ENCODE data around the gene CAMK1D.

The CAMK1D gene

DNA sequence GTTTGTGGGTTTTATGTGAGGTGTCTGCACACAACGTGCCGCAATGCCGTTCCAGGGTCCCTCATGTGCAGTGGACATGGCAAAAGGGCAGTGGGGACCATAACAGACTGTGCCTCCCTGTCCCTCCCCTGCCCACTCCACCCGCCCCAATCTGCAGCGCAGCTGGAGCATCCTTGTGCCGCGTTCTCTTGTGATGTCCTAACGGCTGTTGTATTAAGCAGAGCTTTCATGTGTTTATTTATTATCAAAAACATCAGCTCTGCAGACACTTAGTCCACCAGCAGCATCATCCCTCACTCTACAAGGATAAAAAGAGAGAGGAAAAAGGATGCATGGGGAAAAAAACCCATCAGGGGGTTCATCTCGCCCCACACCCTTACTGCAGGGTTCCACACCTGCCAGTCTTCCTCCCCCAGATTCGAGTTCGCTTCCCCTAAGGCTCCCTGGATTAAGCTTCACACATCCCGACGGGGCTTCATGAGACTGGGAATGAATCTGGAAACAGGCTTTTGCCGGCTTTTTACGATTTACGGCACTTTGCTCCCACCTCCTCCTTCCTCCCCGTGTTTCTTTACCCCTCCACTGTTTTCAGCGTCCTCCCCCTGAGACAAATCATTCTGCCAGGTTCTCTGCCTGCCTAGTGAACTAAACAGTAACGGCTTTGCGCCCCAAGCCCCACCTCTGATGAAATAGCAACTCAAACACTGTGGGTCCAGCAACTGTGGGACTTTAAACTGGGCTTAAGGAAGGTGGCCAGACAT lies 301.4 kb downstream of the CAMK1D start:
- Mint-ChIP-seq H3K4me1 (peaks cover under 1% of the 10 kb centered on the region), H3K9me3 (no peaks in the 10 kb centered on the region), H3K36me3 (ENCODE audit: low read depth) (peaks cover 15% of the 10 kb centered on the region), H3K27ac (no peak overlapping the region), H3K27me3 (no peaks in the 10 kb centered on the region), H3K4me3 (no peak overlapping the region)
- no peak for ATAC-seq
- DNase-seq = no peak

DNA sequence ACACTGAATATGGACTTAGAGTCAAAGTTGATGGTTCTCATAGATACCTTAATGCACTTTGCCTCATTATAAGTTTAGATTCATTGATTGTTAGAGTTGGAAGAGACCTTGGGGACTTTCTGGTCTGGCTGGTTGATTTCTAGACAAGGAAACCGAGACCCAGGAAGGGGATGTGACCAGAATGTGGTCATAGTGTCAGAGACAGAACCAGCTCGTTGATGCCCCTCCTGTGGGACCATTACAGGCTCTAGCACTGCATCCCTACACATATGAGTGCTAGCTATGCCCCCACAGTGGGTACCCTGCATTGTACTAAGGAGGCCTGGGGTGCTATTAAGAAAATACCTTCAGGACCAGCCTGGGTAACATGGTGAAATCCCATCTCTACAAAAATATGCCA lies 306.6 kb downstream of the CAMK1D start:
- Mint-ChIP-seq H3K4me1 (peaks cover 18% of the 10 kb centered on the region), H3K36me3 (ENCODE audit: low read depth) (peaks cover 12% of the 10 kb centered on the region), H3K9me3 (no peaks in the 10 kb centered on the region), H3K27ac (no peak overlapping the region), H3K4me3 (no peak overlapping the region), H3K27me3 (no peaks in the 10 kb centered on the region)
- DNase-seq (no peak), ATAC-seq (peak; percentile 40)

DNA sequence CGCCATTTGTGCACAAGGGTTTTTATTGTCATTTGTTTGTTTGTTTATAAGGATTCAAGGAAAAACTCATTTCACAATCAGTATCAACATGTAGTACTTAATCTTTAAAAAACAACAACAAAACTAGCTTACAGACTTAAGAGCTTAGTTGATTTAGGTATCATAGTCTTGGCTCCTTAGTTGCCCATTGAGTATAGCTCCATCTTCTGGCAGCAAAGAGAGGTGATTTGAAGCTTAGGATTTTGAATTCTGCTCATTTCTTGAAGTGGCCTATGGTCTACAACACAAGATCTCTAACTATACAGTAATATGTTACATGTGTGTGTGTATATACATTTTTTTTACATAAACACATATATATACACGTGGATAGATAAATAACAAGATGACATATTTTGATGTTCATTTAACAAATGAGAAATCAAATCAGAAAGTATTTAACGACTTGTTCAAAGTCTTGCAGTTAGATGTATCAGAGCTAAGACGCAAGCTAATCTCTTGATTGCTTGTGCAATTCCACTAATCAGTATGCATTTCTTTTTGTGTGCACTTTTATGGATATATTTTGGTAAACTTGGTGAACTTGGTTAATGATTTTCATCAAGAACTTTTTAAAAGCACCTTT lies 307.3 kb downstream of the CAMK1D start:
- peaks cover 12% of the 10 kb centered on the region for H3K36me3 Mint-ChIP-seq (ENCODE audit: low read depth)
- H3K27ac Mint-ChIP-seq = no peak overlapping the region
- ATAC-seq (peak; percentile 59), DNase-seq (no peak)
- H3K4me3 Mint-ChIP-seq = no peak overlapping the region
- no peaks in the 10 kb centered on the region for H3K9me3 Mint-ChIP-seq
- H3K4me1 Mint-ChIP-seq = peaks cover 18% of the 10 kb centered on the region
- no peaks in the 10 kb centered on the region for H3K27me3 Mint-ChIP-seq

DNA sequence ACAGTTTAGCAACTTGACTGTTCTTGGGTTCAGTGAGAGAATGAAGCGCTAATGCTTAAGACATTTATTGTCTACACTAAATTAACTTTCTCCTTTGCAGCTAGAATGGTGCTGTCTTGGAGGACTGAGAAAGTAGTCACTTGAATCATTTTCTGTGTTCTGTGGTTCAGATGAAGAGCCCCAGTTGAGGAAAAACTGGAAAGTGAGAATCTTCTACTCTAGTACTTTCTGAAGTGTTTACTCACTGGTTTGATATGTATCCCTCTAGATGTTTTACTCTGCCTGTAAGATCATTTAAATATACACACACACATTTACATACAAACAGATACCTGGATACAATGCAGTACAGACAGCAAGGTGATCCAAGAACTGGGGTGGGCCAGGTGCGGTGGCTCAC lies 308.1 kb downstream of the CAMK1D start:
- Mint-ChIP-seq H3K27ac (peak overlapping the region; percentile 52), H3K4me3 (no peak overlapping the region), H3K9me3 (no peaks in the 10 kb centered on the region), H3K36me3 (ENCODE audit: low read depth) (peaks cover 12% of the 10 kb centered on the region), H3K4me1 (peaks cover 18% of the 10 kb centered on the region), H3K27me3 (no peaks in the 10 kb centered on the region)
- no peak for ATAC-seq
- no peak for DNase-seq

DNA sequence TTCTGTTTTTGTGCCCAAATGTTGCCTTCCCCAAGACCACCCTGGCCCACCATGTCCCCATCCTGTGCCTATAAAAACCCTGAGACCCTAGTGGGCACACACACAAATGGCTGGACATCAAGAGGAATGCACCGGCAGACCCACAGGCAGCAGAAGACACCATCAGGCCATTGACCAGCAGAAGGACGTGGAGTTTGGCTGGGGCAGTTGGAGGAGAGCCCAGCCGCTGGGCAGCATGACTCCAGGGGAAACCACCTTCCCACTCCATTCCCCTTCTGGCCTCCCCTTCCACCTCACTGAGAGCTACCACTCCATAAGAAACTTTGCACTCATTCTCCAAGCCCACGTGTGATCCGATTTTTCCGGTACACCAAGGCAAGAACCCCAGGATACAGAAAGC lies 309.2 kb downstream of the CAMK1D start:
- DNase-seq (no peak), ATAC-seq (no peak)
- Mint-ChIP-seq H3K4me3 (no peak overlapping the region), H3K36me3 (ENCODE audit: low read depth) (peaks cover 12% of the 10 kb centered on the region), H3K27me3 (no peaks in the 10 kb centered on the region), H3K27ac (no peak overlapping the region), H3K4me1 (peaks cover 18% of the 10 kb centered on the region), H3K9me3 (no peaks in the 10 kb centered on the region)

DNA sequence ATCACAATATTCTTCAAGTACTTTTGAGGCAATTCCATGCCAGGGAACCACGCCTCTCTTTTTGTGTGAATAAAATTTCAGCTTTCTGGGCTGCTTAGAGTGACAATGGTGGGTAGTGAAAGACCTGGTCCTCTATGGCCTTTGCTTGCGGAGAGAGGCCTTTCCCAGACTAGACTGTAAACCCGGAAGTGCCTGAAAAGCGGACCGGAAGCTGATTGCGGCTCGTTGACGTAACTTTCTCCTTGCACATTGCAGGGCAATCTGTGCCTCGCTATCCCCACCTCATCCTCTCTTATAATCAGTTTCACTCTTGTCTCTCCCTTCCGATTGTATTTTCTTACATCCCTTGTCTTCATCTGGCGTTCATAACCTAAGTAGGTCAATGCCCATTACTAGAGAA lies 310.4 kb downstream of the CAMK1D start:
- H3K27me3 Mint-ChIP-seq = no peaks in the 10 kb centered on the region
- ATAC-seq = no peak
- H3K4me1 Mint-ChIP-seq = peaks cover 18% of the 10 kb centered on the region
- peaks cover 3% of the 10 kb centered on the region for H3K36me3 Mint-ChIP-seq (ENCODE audit: low read depth)
- H3K4me3 Mint-ChIP-seq = no peak overlapping the region
- no peaks in the 10 kb centered on the region for H3K9me3 Mint-ChIP-seq
- no peak for DNase-seq
- peak overlapping the region; percentile 1 for H3K27ac Mint-ChIP-seq

DNA sequence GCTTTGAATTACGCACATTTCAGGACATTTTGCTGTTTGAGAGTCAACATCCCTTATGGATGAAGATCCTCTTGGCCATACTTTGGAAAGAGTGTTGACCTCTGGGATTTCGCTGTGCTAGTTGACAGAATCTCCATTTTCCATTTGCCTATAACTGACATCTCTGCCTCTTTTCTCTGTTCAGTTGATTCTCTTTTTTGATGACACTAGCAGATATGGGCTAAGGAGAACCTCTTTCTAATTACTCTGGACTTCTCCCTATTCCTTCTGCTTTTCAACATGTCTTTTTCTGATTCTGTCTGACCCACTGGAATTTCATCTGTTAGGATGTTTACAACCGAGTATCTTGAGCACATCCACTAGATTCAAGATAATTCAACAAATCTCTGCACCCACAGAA lies 311.5 kb downstream of the CAMK1D start:
- DNase-seq = no peak
- H3K27me3 Mint-ChIP-seq = no peaks in the 10 kb centered on the region
- peaks cover 17% of the 10 kb centered on the region for H3K4me1 Mint-ChIP-seq
- no peaks in the 10 kb centered on the region for H3K9me3 Mint-ChIP-seq
- H3K27ac Mint-ChIP-seq = no peak overlapping the region
- no peak for ATAC-seq
- no peak overlapping the region for H3K4me3 Mint-ChIP-seq
- H3K36me3 Mint-ChIP-seq (ENCODE audit: low read depth) = no peaks in the 10 kb centered on the region

DNA sequence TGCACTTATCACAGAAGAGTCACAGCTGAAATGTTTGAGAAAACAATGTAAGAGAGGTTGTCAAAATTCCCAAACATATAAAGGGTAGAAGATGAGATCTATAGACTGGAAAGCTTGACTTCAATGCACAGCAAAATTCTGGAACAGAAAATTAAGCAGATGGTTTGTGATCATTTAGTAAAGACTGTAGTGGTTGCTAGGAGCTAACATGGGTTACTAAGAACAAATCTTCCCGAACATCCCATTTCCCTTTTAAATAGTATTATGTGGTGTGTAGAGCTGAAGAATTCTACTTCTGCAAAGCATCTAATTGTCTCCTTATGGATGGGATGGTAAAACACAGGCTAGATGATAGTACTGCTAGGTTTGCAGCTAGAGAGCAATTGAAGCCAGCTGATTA lies 312.3 kb downstream of the CAMK1D start:
- no peaks in the 10 kb centered on the region for H3K9me3 Mint-ChIP-seq
- H3K27ac Mint-ChIP-seq = no peak overlapping the region
- peaks cover 4% of the 10 kb centered on the region for H3K36me3 Mint-ChIP-seq (ENCODE audit: low read depth)
- no peak overlapping the region for H3K4me3 Mint-ChIP-seq
- H3K4me1 Mint-ChIP-seq = peaks cover 9% of the 10 kb centered on the region
- ATAC-seq (no peak), DNase-seq (no peak)
- no peaks in the 10 kb centered on the region for H3K27me3 Mint-ChIP-seq

DNA sequence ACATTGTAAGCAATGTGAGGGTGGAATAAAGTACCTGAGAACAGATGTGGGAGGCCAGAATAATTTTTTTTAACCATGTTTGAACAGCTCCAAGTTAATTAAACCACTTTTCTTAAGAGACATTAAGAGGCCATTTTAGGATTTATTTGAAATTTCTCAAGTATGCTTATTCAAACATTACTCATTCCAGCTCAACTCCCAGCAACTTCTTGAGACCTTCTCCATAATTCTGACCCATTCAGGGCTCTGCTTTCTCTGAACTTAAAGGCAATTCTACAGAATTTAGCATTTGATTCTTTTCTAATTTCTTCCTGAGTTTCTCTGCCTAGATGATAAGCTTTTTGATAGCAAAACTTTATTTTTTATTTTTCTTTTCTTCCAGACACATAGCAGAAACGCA lies 314.5 kb downstream of the CAMK1D start:
- Mint-ChIP-seq H3K27me3 (no peaks in the 10 kb centered on the region), H3K4me3 (no peak overlapping the region), H3K9me3 (no peaks in the 10 kb centered on the region), H3K4me1 (peaks cover 9% of the 10 kb centered on the region), H3K27ac (no peak overlapping the region), H3K36me3 (ENCODE audit: low read depth) (peaks cover 12% of the 10 kb centered on the region)
- no peak for ATAC-seq
- no peak for DNase-seq

DNA sequence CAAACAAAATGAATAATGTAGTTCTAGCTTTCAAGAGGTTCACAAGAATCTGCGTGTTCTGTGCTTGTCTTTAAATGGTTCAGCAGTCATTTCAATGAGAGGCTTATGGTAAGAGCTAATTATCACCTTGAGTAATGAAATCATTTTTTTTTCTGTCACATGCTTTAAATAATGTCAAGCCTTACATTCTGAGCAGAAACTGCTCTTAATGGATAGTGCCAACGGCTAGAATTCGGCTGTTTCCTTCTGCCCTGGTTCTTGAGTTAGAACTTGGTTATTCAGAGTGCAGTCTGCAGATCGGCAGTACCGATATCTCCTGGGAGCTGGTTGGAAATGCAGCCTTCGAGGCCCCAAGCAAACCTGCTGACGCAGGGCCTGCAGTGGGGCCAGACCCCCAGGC lies 316.2 kb downstream of the CAMK1D start:
- peaks cover 4% of the 10 kb centered on the region for H3K9me3 Mint-ChIP-seq
- ATAC-seq = no peak

DNA sequence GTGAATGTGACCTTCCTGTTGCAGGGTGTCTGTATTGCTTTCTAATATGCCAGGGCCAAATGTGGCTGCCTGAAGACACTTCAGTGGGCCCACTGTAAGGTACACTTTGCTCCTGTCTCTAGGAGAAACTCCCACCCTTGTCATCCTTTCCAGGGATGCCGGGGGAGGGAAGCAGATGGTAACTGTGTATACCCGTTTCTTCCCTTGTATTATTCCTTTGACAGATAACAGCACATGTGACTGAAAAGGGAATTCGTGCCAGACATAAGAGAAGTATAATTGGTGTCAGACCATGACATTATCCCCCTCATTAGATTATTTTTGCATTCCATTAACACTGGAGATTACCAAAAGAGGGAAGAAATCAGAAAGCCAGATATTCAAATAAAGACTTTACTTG lies 317.7 kb downstream of the CAMK1D start:
- H3K4me3 Mint-ChIP-seq = no peak overlapping the region
- no peaks in the 10 kb centered on the region for H3K27me3 Mint-ChIP-seq
- peaks cover 2% of the 10 kb centered on the region for H3K4me1 Mint-ChIP-seq
- H3K9me3 Mint-ChIP-seq = peaks cover 4% of the 10 kb centered on the region
- no peak overlapping the region for H3K27ac Mint-ChIP-seq
- DNase-seq (no peak), ATAC-seq (no peak)
- peaks cover 15% of the 10 kb centered on the region for H3K36me3 Mint-ChIP-seq (ENCODE audit: low read depth)

More for the DNA sequence above, 316.2 kb downstream of the CAMK1D start:
- H3K36me3 Mint-ChIP-seq (ENCODE audit: low read depth) = peaks cover 15% of the 10 kb centered on the region
- no peak overlapping the region for H3K27ac Mint-ChIP-seq
- no peak overlapping the region for H3K4me3 Mint-ChIP-seq
- DNase-seq = no peak
- H3K4me1 Mint-ChIP-seq = peaks cover 3% of the 10 kb centered on the region
- H3K27me3 Mint-ChIP-seq = no peaks in the 10 kb centered on the region

DNA sequence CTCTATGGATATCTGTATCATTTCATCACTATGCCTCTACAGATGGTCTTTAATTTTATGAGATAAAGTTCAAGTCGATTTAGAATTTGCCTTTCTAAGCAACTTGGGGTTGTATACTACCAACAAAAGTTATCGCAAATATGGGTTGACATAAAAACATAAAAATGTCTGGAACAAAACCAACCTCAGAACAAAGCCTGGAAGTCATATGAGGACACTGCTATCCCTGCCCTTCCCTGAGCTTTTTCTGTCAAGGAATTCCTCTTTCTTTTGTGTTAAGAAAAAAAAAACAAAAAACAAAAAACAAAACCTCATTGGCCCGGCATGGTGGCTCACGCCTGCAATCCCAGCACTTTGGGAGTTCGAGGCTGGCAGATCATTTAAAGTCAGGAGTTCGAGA lies 319.3 kb downstream of the CAMK1D start:
- DNase-seq (no peak), ATAC-seq (no peak)
- Mint-ChIP-seq H3K27ac (no peak overlapping the region), H3K4me3 (no peak overlapping the region), H3K27me3 (no peaks in the 10 kb centered on the region), H3K9me3 (peaks cover 4% of the 10 kb centered on the region), H3K4me1 (peaks cover 2% of the 10 kb centered on the region), H3K36me3 (ENCODE audit: low read depth) (peaks cover 15% of the 10 kb centered on the region)

DNA sequence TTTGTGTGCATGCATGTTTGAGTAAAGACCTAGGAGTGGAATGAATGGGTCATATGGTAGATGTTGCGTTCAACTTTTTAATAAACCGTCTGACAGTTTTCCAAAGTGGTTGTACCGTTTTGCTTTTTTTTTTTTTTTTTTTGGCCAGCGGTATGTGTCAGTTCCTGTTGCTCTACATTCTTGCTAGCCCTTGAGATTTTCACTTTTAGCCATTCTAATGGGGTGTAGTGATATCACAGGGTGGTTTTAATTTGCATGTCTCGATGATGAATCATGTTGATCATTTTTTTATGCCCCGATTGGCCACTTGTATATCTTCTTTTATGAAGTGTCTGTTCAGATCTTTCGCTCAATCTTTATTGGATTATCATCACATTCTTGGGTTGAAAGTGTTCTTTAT lies 320.7 kb downstream of the CAMK1D start:
- H3K36me3 Mint-ChIP-seq (ENCODE audit: low read depth) = peaks cover 15% of the 10 kb centered on the region
- no peak overlapping the region for H3K27ac Mint-ChIP-seq
- no peak for DNase-seq

DNA sequence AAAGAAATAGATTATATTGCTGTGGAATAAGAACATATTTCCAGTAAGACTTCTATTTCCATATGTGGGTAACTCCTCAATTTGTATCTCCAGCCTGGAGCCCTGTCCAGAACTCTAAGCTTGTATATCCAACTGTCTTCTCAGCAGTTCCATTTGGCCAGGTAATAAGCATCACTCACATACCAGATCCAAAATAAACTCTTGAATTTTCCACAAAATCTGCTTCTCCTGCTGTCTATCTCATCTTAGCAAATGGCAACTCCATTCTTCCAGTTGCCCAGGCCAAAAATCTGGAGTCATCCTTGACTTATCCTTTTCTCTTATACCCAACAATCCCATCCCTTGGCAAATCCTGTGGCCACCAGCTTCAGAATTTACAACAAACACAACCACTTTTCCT lies 325.8 kb downstream of the CAMK1D start:
- Mint-ChIP-seq H3K9me3 (no peaks in the 10 kb centered on the region), H3K36me3 (ENCODE audit: low read depth) (peaks cover 13% of the 10 kb centered on the region), H3K27ac (no peak overlapping the region), H3K4me1 (peaks cover under 1% of the 10 kb centered on the region), H3K4me3 (no peak overlapping the region), H3K27me3 (no peaks in the 10 kb centered on the region)
- DNase-seq = no peak
- no peak for ATAC-seq

More for the DNA sequence above, 320.7 kb downstream of the CAMK1D start:
- Mint-ChIP-seq H3K27me3 (no peaks in the 10 kb centered on the region), H3K9me3 (peaks cover 4% of the 10 kb centered on the region), H3K4me3 (no peak overlapping the region), H3K4me1 (peaks cover 2% of the 10 kb centered on the region)
- ATAC-seq = no peak

DNA sequence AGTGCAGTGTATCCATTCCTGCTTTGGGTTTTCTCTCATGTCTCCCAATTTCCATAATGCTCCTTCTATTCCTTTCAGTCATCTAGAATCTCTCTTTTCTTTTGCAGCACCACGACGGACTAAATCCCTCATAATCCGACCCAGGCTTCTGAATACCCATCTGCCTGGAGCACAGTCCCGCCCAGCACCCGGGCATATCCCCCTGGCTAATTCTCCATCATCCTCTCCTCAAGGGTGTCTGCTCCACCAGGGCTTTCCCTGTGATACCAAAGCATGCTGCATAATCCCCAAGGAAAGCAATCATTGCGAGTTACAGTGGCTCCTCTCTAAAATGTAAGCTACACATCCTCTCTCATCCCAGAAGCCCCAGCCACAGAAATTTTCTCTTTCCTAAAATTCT lies 330.3 kb downstream of the CAMK1D start:
- Mint-ChIP-seq H3K4me3 (no peak overlapping the region), H3K27ac (no peak overlapping the region), H3K4me1 (peaks cover 7% of the 10 kb centered on the region), H3K36me3 (ENCODE audit: low read depth) (peaks cover 12% of the 10 kb centered on the region), H3K27me3 (no peaks in the 10 kb centered on the region), H3K9me3 (no peaks in the 10 kb centered on the region)
- DNase-seq = no peak
- no peak for ATAC-seq

All from activated naive CD8-positive, alpha-beta T cell treated with anti-CD3 and anti-CD28 coated beads, Interleukin-2, amount 50 U/mL, for 24 hours (primary cell).